Diencephalon (tissue), 1 donor: ENCODE results near the gene WDR33. TPM values are rescaled to one million over a fixed set of nuclear protein-coding genes. Genes with fewer than 3 reads are reported as not detected.

Source experiments
- small RNA-seq: library from RNA; depleted of rRNA; stranded (forward); fragments of <200 nt; gene quantifications from one replicate; pipeline ENCODE3, GENCODE V24; 2014
- total RNA-seq: library from RNA; depleted of rRNA; stranded (reverse); fragments of >200 nt; gene quantifications from one replicate; pipeline ENCODE4 v1.2.3, GENCODE V29; 2014

Gene WDR33
- 84.2 TPM for total RNA-seq

GRCh38 chr2:127810619-127811396 lies at the start of gene WDR33:
Gene WDR33 (minus strand): TSS chr2:127811171. CDS start chr2:127770981, 40,190 bp downstream.

GRCh38 chr2:127701193-127701650 lies 109.7 kb downstream of the WDR33 start, which contains the start of gene SFT2D3:
Gene SFT2D3 (plus strand): TSS chr2:127701497. CDS start chr2:127701529, 32 bp downstream.

GRCh38 chr2:127675331-127676261 lies 135.4 kb downstream of the WDR33 start, which contains the start of gene LIMS2:
Gene LIMS2 (minus strand): TSS chr2:127675530. CDS start chr2:127675024, 506 bp downstream.

Small RNA genes lying within 50 kb of the gene (small RNA-seq; reads per million reads assigned to genes)
- gene RF00017 (not detected), gene RF00019 (not detected), gene RNU6-395P (not detected), gene RNY4P7 (0.64 reads per million, percentile 64 among the genes with 10 or more reads in this experiment)

Other genes starting within 250 kb of the WDR33 start
- 28.6 TPM for gene GPR17, start 165.0 kb downstream of the WDR33 start, total RNA-seq
- gene LIMS2, start 135.6 kb downstream of the WDR33 start, total RNA-seq, result 4.4 TPM
- 7.6 TPM for gene SFT2D3, start 109.7 kb downstream of the WDR33 start, total RNA-seq
- gene POLR2D, start 47.0 kb upstream of the WDR33 start, total RNA-seq, result 43.6 TPM
- 14.3 TPM for gene AMMECR1L, start 74.8 kb upstream of the WDR33 start, total RNA-seq
- 8.8 TPM for gene SAP130, start 216.9 kb upstream of the WDR33 start, total RNA-seq